NCI-H345 treated with DMSO at 0.1 percent for 48 hours (cell line): ENCODE measurements around the gene HECTD2.
A peak's percentile ranks its signal among the peaks of the same experiment; 100 is the strongest.
"Not testable (repeated sequence)": the region's sequence is repeated elsewhere in the genome, so short reads cannot be mapped to it uniquely, and the experiment has no call there.

Experiments
- DNase-seq: peaks from one replicate; lab custom pipeline; 2025; ENCODE audit not compliant: unreplicated experiment; lab: John Stamatoyannopoulos, UW

Gene HECTD2

DNA sequence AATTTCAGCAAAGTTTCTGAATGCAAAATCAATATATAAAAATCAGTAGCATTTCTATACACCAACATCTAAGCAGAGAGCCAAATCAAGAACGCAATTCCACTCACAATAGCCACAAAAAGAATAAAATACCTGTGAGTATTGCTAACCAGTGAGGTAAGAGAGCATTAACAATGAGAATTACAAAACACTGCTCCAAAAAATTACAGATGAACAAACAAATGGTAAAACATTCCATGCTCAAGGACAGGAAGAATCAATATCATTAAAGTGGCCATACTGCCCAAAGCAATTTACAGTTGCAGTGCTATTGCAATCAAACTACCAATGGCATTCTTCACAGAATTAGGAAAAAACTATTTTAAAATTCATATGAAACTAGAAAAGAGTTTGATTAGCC lies 61.5 kb downstream of the HECTD2 start:
- no peak for DNase-seq

DNA sequence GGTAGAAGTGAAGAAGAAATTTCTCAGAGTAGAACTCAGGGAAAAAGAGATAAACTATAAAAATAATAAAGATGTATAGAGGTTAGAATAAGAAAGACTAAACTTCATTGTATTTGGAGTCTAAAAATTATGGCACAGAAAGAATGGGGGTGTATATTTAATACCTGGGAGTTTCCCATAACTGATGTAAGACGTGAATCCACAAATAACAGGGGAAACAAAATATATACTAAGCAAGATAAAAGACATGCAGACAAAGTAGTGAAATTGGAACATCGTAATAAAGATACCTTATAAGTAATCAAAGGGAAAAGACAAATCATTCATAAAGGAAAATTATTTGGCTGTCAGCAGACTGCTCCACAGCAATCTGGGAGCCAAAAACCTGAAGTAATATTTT lies 62.8 kb downstream of the HECTD2 start:
- DNase-seq, result no peak

DNA sequence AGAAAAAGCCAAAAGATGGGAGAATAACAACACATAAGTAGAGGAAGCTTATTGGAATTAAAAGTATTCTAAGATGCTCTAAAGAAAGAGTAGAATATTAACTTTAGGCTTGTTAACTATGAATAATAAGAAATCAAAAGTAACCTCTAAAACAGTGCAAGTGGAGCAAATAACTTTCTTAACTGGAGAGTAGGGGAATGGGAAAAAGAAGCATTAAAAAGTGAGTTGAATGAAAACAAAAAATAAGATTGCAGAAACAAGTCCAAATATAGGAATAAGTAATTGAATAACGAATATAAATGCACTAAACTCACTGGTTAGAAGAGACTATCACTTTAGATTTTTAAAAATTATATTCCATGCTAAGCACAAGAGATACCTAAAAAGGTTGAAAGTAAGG lies 63.9 kb downstream of the HECTD2 start:
- no peak for DNase-seq

DNA sequence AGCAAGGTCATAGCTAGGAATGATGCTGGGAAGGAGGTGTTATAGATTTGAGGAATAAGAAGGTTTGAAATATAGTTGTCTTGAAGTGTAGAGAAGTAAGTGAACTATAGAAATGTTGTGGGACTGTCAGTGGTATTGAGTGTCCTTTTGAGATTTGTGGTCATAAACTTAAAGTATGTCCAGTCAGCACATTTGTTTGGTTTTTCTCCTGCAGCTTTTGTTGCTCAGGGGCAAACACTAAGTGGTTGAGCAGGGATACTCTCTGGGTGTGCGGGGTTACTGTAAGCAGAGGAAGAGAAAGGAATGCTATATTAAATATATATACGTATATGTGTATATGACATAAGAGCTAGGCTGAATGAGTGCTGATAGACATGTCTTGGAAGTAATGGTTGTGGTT lies 67.1 kb downstream of the HECTD2 start:
- no peak for DNase-seq

DNA sequence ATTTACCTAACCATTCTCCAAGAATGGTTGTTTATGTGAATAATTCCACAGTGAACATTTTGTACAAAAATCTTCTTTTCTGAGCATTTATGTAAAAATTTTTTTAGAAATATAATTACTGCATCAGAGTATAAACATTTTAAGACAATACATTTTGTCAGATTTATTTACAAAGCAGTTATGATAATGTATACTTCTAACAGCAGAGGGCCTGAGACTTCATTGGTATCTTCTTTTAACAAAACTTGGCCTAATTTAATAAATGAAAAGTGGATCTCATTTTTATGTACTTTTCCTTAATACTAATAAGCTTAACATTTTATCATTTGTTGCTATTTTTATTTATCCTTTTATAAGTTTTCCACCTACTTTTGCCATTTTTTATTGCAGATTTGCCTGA lies 69.4 kb downstream of the HECTD2 start:
- no peak for DNase-seq

DNA sequence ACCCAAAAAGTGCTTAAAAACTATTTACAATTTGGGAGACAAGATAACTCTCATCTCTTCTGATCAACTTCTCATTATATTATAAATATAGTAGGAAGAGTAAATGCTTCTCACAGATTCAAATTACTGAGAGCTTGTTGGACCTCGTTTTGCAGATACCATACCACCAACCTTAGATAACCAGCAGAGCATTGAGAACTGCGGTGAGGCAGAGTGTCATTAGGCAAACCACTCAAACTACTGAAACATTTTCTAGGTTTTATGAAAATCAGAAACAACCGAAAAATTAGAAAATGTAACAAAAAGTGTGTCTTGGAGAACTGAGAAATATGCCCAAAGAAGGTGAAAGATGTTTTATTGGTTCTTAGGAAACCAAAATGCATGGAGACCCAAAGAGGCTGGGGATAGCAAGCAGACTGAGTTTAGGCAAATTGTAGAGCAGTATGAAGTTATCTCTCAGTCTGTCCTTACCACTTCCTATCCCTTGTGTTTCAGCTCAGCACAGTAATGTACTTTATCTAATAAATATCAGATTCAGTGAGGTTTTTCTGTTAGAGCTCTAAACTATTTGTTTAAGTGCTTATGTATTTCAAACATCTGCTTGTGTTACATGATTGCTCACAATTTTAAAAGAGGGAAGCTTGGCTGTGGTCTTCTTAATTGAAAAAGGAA lies 77.9 kb downstream of the HECTD2 start:
- no peak for DNase-seq

DNA sequence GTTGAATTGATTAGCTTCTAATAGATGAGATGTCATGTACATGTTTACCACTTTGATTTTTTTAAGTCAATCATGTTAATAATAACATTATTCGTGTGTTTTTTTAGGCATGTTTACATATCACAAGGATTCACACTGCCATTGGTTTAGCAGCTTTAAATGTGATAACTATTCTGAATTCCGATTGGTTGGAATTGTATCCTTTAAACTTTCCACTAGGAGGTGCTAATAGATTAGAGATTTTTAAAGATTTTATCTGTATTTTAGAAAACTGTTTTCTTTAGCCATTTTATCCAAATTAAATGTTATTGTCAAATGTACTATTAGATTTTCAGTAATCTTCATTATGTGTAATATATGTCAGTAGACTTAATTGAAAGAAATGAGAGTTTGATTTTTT lies 83.2 kb downstream of the HECTD2 start:
- peak; percentile 10 for DNase-seq

DNA sequence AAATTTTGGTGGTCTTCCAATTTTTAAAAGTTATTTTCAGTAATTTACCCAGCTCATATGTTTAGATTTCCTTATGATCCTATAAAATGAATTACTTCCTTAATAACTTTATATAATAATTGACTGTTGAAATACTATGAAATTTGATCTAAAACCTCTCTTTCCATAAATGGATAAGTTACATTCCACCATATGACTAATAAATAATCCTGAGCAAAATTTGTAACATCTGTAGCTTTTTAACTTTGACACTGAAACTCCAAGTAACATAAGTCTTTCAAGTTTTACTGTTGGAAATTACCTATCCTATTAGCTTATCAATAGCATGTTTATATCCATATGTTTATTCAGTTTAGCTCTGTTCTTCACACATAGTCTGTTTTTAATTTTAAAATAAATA lies 85.3 kb downstream of the HECTD2 start:
- DNase-seq, result no peak

DNA sequence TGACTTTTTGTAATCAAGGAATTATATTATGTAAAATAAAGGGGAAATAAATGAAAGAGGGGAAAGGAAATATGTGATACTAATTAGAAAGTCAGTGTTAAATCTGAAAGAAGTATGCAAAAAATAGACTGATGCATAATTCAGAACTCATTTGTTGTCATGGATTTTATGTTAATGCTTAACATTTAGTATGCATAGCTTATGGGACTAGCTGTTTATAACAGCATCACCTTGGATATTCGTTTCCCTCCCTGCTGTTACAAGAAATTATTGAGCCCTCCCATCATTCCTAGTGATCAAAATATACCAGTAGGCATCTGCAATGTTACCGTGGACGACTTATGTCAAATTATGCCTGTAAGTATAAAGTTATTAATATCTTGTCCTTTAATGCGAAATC lies 85.9 kb downstream of the HECTD2 start:
- no peak for DNase-seq

DNA sequence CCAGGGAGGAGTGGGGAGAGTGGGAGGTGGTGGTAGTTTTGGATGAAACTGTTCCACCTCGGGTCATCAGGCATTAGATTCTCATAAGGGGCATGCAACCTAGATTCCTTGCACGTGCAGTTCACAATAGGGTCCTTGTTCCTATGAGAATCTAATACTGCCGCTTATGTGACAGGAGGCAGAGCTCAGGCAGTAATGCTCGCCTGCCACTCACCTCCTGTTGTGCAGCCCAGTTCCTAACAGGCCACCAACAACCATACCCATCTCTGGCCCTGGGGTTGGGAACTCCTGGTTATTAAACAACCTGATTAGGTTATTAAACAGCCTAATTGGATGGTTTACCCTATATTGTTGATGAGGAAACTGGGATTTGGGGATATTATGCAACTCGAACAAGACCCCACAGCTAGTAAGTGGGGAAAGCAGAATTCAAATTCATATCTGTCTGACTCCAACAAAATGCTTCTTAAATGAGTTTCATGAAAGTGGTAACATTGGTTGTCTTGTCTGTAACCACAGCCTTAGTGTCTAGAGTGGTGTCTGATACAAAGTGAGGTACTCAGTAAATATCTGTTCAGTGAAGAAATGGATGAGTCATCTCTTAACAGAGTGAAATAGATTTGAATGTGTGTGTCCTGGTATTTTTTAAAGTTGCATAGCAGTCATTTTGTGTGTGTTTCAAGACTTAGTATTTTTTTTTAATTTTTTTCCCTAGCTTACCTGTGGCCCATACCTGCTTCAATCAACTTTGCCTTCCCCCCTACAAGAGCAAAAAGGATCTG lies 101.6 kb downstream of the HECTD2 start:
- DNase-seq, result no peak

DNA sequence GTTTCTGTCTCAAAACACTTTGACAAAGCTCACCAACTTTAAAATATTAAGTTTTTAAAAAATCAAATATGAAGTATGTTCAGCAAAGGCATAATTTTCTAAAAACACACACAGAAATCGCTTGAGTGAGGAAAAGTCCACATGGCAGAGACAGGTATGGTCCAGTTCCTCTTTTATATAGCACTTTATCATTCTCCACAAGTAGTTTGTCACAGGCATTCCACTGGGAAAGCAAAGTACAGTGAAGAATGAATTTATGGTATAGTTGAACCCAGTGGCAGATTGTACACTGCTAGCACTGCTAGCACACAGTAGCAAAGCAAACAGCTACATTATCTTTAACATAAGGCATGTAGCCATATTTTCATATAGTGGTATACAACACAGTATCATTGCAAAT lies 102.3 kb downstream of the HECTD2 start:
- DNase-seq, result no peak

DNA sequence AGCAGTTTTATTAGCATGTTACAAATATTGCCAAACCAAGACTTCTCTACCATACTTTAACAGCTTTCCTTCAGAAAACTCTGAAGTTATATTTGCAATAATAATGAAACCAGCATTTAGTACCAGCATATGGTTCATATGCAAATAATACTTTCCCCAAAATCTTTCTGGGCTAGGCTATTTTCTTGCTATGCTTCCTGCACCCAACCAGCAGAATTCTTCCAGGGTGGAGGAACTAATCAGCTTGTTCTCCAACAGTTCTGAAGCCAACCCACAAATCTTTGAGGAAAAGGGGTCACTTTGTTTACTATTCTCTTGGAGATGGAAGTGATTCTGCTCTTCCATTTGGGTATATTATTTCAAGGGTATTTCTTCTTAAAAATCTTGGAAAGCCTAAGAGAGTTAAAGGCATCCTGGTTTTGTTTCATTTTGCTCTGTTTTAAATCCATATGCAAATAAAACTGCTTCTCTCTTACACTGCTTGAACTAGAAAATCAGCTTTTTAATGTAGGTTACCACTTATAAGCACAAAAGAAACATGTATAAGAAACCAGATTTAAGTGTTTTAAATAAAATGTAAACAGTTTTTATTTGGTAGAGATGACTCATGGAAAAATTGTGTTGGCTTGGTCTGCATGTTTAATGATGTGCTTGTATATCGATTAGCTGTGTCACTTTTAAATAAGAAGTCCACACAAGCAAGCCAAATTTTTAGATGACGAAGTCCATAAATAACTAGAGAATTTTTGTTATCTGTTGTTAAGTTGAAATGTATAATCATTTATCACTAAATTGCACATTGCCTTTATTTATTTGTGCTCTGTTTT lies 103.7 kb downstream of the HECTD2 start:
- DNase-seq, result no peak

DNA sequence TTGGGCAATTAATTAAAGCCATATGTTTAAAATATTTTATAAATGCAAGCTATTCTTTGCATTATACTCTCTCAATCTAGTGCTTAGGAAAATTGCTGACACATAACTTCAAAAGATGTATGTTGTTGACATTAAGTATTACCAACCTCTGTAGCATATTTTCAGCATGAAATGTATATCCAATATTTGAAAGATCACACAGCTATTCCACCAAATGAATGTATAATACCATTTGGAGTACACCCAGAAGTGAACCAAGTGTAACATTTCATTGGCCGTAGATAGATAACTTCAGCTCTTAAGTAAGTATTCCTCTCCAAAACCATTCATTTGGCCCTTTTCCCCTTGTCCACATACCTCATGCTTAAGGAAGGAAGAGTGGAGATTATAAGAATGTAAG lies 104.6 kb downstream of the HECTD2 start:
- no peak for DNase-seq

DNA sequence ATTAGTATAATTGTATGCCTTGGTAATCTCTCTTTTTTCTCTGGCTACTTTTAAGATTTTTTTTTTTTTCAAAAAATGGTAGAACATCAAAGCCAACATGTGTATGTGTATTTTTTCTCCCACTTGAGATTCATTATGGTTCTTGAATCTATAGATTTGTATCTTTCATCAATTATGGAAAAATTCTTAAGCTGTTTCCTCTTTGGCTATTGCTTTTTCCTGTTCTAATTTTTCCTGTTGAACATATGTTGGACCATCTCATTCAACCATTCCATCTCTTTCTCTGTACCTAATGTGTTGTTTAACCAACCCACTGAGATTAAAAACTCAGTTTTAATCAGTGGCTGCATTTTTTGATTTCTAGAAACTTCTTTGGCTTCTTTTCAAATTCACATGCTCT lies 107.2 kb downstream of the HECTD2 start:
- no peak for DNase-seq

DNA sequence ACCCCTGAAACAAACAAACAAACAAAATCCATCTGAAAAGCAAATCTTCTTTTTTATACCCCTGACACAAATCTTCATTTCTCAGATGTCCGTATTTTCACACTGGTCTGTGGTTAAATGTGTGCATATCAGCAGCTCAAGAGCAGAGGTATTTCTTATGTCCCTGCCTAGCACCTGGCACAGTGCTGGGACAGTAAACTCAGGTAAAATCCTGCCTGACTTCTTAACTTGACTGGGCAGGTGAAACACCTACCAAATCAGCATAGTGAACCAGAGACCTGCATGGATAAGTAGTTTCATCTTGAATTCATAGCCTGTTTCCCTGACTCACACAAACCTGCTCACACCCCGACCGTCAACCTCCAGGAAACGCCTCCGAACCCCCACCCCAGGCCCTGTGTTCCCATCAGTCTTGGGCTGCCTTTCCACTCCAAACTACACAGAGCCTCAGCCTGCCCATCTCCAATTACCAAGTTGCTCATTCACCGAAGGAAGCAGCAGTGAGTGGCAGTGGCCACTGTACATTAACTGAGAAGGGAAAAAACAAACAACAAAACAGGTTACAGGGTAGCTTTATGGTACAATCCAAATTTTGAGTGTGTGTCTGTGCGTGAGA lies 109.9 kb downstream of the HECTD2 start:
- DNase-seq, result no peak

DNA sequence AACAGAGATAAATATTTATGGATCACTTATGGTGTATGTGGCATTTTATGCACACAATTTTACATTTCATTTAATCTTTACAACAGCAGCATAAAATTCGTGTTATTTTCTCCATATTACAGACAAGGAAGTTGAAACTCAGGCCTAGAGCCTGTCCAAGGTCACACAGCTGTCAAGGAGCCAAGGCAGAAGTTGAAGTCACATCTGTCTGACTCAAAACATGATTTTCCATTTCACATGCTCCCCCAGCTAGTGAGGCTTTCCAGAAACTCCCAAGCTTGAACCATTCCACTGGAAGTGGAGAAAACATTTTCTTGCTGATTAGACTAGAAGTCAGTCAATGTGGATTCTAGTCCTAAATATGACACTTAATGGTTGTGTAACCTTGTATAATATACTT lies 110.5 kb downstream of the HECTD2 start:
- DNase-seq, result no peak

DNA sequence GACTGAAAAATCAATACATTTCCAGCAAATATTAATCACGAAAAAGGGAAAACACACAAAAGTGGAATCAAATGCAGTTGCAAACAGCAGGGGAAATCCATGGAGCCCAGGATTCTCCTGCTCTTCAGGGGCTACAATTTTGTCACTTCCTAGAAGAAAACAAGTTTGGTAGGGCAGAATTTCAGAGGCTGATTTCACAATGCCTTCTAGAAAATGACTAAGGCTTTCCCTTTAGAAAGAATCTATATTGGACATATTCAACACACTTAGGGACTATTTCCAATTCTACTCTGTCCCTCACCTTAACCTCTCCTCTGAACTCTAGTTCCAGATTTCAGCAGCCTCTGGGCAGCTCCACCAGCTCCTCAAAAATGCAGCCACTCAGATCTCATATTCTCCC lies 111.3 kb downstream of the HECTD2 start:
- DNase-seq, result no peak

DNA sequence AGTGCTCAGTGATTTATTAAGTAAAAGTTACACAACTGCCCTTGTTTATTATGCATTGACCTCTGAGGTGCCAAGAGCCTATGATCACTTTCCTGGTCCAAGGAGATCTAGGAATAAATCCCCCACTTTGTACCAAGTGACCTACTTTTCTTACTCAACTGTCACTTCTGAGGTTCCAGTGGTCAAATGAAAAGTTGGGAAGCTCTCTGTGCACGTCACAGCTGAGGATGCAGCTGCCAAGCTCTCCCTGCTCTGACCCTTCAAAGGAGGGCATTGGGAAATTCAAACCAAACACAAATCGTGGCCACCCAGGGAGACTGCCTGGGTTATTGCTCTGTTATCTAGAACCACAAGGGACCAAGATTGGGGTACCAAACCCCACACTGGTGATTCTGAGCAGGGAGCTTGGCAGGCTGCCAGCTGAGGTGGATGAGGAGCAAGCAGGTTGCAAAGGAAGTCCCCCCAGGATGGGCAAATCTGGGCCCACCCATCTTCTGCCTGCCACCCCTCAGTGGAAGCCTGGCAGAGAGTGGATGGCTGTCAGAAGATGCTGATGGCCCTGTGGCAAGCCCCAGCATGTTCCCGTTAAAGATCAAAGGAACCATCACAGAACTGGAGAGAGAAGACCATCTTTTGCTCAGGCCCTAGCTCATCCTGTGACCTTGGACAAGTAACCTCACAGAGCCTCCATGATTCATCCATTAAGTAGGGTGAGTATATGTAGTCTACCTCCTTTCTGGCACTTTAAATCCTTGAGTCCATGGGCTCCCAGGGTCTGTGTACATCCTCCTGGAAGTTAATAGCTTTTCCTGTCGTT lies 116.0 kb downstream of the HECTD2 start:
- no peak for DNase-seq

DNA sequence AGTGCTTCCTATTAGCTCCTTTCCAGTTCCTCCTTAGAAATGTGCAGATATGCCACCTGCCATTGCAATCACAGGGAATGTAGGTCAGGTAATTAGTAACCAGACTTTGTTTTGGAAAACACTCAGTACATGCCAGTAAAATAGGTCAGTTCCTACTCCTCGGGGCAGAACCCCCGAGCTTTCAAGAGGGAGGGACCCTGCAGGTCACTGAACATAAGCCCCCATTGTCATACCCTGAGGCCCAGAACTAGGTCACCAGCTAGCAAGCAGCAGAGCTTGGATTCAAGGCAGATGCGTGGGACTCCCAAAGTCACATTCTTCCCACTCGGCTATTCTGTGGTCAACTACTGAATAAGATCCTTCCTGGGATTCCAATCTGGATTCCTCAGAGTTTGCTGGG lies 117.9 kb downstream of the HECTD2 start:
- DNase-seq, result no peak

DNA sequence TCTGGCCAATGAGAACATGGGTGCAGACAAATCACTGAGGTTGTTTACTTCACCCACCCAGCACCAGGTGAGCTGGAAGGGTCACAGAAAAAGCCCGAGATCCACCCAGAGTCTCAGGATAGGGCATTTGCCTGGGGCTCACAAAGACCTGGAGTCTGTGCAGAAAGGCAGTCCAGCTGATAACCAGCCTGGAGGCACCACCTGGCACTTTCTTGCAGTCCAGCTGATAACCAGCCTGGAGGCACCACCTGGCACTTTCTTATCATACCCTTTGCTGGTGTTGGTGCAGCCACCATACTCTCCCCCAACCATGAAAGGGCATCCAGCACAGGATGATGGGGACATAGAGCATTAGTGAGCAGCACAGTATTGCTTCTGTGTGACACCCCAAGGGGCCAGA lies 118.6 kb downstream of the HECTD2 start:
- no peak for DNase-seq

DNA sequence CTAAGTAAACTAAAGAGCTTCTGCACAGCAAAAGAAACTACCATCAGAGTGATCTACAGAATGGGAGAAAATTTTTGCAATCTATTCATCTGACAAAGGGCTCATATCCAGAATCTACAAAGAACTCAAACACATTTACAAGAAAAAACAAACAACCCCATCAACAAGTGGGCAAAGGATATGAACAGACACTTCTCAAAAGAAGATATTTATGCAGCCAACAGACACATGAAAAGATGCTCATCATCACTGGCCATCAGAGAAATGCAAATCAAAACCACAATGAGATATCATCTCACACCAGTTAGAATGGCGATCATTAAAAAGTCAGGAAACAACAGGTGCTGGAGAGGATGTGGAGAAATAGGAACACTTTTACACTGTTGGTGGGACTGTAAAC lies 124.6 kb downstream of the HECTD2 start:
- not testable (repeated sequence) for DNase-seq
